SK-N-SH treated with all-trans-retinoic acid at 6 μM for 48 hours (cell line): ENCODE measurements around the gene GNG2.

ENCODE experiments used
- ATAC-seq: fragments of 200-7000 bp; cut with Tn5 transposase; 3 replicates; pipeline ENCODE4 v1.9.1; 2020; ENCODE audit warnings: mild to moderate bottlenecking, moderate library complexity
- ARNTL ChIP-seq: fragments of 450-650 bp; formaldehyde crosslinking; IDR thresholded peaks from 2 replicates; pipeline ENCODE4 v1.5.0; 2020; ENCODE audit warnings: low read depth, mild to moderate bottlenecking, moderate library complexity, borderline replicate concordance
- ISL1 ChIP-seq: fragments of 250-450 bp; sonication (Bioruptor Pico); IDR thresholded peaks from 2 replicates; pipeline ENCODE4 v2.1.2; 2022; ENCODE audit warnings: mild to moderate bottlenecking, moderate library complexity
- OSR1 ChIP-seq: fragments of 250-450 bp; sonication (Bioruptor Pico); IDR thresholded peaks from 2 replicates; pipeline ENCODE4 v1.8.0; 2022; ENCODE audit warnings: moderate library complexity, mild to moderate bottlenecking, inconsistent platforms
- PPARA ChIP-seq: fragments of 250-450 bp; sonication (Bioruptor Pico); IDR thresholded peaks from 2 replicates; pipeline ENCODE4 v1.5.0; 2020; ENCODE audit warnings: mild to moderate bottlenecking, borderline replicate concordance
- RARB ChIP-seq: fragments of 250-450 bp; sonication (Bioruptor Pico); IDR thresholded peaks from 2 replicates; pipeline ENCODE4 v1.8.0; 2021; ENCODE audit warnings: mild to moderate bottlenecking, moderate library complexity
- TCF4 ChIP-seq: fragments of 250-450 bp; sonication (Bioruptor Pico); IDR thresholded peaks from 2 replicates; pipeline ENCODE4 v1.8.0; 2021; ENCODE audit warnings: mild to moderate bottlenecking, moderate library complexity, borderline replicate concordance
- ZC3H10 ChIP-seq: fragments of 250-450 bp; sonication (Bioruptor Pico); IDR thresholded peaks from 2 replicates; pipeline ENCODE4 v1.5.1; 2021; ENCODE audit warnings: mild to moderate bottlenecking, moderate library complexity
- ZFP3 ChIP-seq: fragments of 250-450 bp; sonication (Bioruptor Pico); IDR thresholded peaks from 2 replicates; pipeline ENCODE4 v1.5.0; 2020; ENCODE audit warnings: mild to moderate bottlenecking, moderate library complexity
- ZNF565 ChIP-seq: fragments of 450-650 bp; formaldehyde crosslinking; conservative IDR thresholded peaks from 2 replicates; pipeline ENCODE4 v1.5.0; 2020; ENCODE audit warnings: low read depth, mild to moderate bottlenecking, moderate library complexity
- ZNF70 ChIP-seq: fragments of 450-650 bp; formaldehyde crosslinking; IDR thresholded peaks from 2 replicates; pipeline ENCODE4 v1.5.0; 2020; ENCODE audit warnings: mild to moderate bottlenecking, moderate library complexity
- ZNF8 ChIP-seq: fragments of 450-650 bp; formaldehyde crosslinking; IDR thresholded peaks from 2 replicates; pipeline ENCODE4 v1.5.0; 2020; ENCODE audit warnings: mild to moderate bottlenecking, moderate library complexity
- TF ChIP-seq, protein P1 (sequence below): fragments of 250-450 bp; sonication (Bioruptor Pico); IDR thresholded peaks from 2 replicates; pipeline ENCODE4 v1.5.0; 2020; ENCODE audit warnings: mild to moderate bottlenecking, moderate library complexity
- TF ChIP-seq, protein P2 (sequence below): fragments of 250-450 bp; sonication (Bioruptor Pico); IDR thresholded peaks from 2 replicates; pipeline ENCODE4 v1.8.0; 2021; ENCODE audit warnings: low read depth, mild to moderate bottlenecking, moderate library complexity, borderline replicate concordance
- TF ChIP-seq, protein P3 (sequence below): fragments of 250-450 bp; sonication (Bioruptor Pico); IDR thresholded peaks from 2 replicates; pipeline ENCODE4 v1.5.1; 2020; ENCODE audit warnings: low read depth, mild to moderate bottlenecking, moderate library complexity
- TF ChIP-seq, protein P4 (sequence below): fragments of 250-450 bp; sonication (Bioruptor Pico); IDR thresholded peaks from 2 replicates; pipeline ENCODE4 v1.8.0; 2020; ENCODE audit warnings: mild to moderate bottlenecking, moderate library complexity, borderline replicate concordance
- TF ChIP-seq, protein P5 (sequence below): fragments of 250-450 bp; sonication (Bioruptor Pico); IDR thresholded peaks from 2 replicates; pipeline ENCODE4 v1.5.1; 2021; ENCODE audit warnings: mild to moderate bottlenecking, moderate library complexity

Gene GNG2

DNA sequence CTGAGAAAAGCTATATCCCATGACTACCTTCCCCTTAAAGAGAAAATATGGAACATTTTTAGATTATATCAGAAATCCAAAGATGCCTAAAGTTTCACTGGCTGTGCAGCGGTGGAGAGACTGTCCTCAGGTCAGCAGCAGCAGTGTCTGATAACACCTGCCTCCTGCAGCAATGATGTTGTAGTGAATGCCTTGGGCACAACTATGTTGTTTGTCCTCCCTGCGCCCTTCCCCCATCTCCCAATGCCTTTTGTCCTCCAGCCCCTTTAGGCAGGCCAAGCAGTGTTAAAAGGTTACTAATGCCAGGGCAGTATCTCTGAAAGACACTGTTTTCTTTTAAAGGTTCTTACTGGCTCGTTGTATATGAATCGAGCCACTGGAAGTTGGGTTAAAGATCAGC lies 142.1 kb downstream of the GNG2 start:
- TF ChIP-seq ZFP3 (CRISPR knock-in tag) (no peak), ARNTL (CRISPR knock-in tag) (no peak), ZNF70 (no peak), PPARA (no peak), TCF4 (CRISPR knock-in tag) (no peak), ISL1 (no peak), RARB (no peak), ZNF8 (CRISPR knock-in tag) (no peak), ZC3H10 (no peak), OSR1 (CRISPR knock-in tag) (no peak)
- TF ChIP-seq, protein P1, sequence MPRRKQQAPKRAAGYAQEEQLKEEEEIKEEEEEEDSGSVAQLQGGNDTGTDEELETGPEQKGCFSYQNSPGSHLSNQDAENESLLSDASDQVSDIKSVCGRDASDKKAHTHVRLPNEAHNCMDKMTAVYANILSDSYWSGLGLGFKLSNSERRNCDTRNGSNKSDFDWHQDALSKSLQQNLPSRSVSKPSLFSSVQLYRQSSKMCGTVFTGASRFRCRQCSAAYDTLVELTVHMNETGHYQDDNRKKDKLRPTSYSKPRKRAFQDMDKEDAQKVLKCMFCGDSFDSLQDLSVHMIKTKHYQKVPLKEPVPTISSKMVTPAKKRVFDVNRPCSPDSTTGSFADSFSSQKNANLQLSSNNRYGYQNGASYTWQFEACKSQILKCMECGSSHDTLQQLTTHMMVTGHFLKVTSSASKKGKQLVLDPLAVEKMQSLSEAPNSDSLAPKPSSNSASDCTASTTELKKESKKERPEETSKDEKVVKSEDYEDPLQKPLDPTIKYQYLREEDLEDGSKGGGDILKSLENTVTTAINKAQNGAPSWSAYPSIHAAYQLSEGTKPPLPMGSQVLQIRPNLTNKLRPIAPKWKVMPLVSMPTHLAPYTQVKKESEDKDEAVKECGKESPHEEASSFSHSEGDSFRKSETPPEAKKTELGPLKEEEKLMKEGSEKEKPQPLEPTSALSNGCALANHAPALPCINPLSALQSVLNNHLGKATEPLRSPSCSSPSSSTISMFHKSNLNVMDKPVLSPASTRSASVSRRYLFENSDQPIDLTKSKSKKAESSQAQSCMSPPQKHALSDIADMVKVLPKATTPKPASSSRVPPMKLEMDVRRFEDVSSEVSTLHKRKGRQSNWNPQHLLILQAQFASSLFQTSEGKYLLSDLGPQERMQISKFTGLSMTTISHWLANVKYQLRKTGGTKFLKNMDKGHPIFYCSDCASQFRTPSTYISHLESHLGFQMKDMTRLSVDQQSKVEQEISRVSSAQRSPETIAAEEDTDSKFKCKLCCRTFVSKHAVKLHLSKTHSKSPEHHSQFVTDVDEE (CRISPR knock-in tag): no peak
- TF ChIP-seq, protein P2, sequence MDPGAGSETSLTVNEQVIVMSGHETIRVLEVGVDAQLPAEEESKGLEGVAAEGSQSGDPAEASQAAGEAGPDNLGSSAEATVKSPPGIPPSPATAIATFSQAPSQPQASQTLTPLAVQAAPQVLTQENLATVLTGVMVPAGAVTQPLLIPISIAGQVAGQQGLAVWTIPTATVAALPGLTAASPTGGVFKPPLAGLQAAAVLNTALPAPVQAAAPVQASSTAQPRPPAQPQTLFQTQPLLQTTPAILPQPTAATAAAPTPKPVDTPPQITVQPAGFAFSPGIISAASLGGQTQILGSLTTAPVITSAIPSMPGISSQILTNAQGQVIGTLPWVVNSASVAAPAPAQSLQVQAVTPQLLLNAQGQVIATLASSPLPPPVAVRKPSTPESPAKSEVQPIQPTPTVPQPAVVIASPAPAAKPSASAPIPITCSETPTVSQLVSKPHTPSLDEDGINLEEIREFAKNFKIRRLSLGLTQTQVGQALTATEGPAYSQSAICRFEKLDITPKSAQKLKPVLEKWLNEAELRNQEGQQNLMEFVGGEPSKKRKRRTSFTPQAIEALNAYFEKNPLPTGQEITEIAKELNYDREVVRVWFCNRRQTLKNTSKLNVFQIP (CRISPR knock-in tag): no peak
- ATAC-seq: no peak

DNA sequence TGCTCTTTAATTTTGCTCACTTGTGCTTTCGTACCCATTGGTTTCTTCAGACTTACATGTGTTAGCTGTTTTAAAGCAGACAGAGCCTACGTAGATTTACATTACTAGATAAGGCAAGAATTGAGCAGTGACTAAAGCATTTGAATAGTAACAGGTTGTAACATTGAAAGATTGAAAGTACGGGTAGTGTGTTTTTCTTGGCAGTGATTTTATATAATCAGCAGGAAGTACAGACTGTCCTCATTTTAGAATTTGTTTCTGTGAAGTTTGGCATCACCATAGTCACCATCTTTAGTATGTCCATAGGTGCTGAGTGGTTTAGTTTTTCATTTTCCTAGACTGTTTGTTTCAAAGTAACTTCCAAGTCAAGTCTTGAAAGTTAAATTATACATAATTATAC lies 142.9 kb downstream of the GNG2 start:
- TF ChIP-seq, protein P3, sequence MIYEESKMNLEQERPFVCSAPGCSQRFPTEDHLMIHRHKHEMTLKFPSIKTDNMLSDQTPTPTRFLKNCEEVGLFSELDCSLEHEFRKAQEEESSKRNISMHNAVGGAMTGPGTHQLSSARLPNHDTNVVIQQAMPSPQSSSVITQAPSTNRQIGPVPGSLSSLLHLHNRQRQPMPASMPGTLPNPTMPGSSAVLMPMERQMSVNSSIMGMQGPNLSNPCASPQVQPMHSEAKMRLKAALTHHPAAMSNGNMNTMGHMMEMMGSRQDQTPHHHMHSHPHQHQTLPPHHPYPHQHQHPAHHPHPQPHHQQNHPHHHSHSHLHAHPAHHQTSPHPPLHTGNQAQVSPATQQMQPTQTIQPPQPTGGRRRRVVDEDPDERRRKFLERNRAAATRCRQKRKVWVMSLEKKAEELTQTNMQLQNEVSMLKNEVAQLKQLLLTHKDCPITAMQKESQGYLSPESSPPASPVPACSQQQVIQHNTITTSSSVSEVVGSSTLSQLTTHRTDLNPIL (CRISPR knock-in tag): no peak
- TF ChIP-seq ZNF565 (CRISPR knock-in tag) (no peak), PPARA (no peak), OSR1 (CRISPR knock-in tag) (no peak)
- TF ChIP-seq, protein P4, sequence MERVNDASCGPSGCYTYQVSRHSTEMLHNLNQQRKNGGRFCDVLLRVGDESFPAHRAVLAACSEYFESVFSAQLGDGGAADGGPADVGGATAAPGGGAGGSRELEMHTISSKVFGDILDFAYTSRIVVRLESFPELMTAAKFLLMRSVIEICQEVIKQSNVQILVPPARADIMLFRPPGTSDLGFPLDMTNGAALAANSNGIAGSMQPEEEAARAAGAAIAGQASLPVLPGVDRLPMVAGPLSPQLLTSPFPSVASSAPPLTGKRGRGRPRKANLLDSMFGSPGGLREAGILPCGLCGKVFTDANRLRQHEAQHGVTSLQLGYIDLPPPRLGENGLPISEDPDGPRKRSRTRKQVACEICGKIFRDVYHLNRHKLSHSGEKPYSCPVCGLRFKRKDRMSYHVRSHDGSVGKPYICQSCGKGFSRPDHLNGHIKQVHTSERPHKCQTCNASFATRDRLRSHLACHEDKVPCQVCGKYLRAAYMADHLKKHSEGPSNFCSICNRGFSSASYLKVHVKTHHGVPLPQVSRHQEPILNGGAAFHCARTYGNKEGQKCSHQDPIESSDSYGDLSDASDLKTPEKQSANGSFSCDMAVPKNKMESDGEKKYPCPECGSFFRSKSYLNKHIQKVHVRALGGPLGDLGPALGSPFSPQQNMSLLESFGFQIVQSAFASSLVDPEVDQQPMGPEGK (CRISPR knock-in tag): no peak
- TF ChIP-seq, protein P5, sequence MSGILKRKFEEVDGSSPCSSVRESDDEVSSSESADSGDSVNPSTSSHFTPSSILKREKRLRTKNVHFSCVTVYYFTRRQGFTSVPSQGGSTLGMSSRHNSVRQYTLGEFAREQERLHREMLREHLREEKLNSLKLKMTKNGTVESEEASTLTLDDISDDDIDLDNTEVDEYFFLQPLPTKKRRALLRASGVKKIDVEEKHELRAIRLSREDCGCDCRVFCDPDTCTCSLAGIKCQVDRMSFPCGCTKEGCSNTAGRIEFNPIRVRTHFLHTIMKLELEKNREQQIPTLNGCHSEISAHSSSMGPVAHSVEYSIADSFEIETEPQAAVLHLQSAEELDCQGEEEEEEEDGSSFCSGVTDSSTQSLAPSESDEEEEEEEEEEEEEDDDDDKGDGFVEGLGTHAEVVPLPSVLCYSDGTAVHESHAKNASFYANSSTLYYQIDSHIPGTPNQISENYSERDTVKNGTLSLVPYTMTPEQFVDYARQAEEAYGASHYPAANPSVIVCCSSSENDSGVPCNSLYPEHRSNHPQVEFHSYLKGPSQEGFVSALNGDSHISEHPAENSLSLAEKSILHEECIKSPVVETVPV (CRISPR knock-in tag): no peak
- TF ChIP-seq, protein P1 (CRISPR knock-in tag): no peak
- no peak for ATAC-seq

DNA sequence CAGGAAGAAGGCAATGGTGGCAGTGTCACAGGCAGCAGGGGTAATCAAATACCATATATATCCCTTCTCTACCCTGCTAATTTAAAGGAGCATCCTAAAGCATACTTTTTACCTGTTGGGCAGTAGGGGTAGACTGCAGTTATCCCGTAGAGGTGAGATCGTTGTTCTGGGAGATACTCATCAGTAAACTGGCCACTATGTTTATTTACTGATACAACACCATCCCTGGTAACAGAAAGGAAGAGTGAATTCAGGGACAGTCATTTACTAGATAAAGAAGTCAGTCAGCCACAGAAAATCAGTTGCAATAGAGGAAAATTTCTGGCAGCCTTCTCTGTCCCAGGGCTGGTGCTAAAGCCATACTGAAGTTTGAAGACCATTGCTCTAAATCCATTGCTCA lies 145.2 kb downstream of the GNG2 start:
- no peak for ATAC-seq
- TF ChIP-seq, protein P1 (CRISPR knock-in tag): no peak
- TF ChIP-seq OSR1 (CRISPR knock-in tag) (no peak), ZNF70 (no peak), RARB (no peak)
- TF ChIP-seq, protein P4 (CRISPR knock-in tag): no peak
- TF ChIP-seq, all 23 proteins: peak for 0
